Measurements from ENCODE around the gene NR1H2. TPM values are rescaled to one million over a fixed set of nuclear protein-coding genes. Genes with fewer than 3 reads are reported as not detected.

The NR1H2 gene
- total and polyA plus RNA-seq, 4 donors, result 30.4 to 58.1 (median 33.7) TPM

- no peak overlapping the region for H3K9ac ChIP-seq (ENCODE audit: low read depth in 1 of 2, low read length in 2 of 2)
- TF ChIP-seq NR2F2 (IDR thresholded peaks at IDR 0.05), result no peak
- TF ChIP-seq JUND (IDR thresholded peaks at IDR 0.05), result no peak
- no peak for TF ChIP-seq RAD21 (IDR thresholded peaks at IDR 0.05)
- no peak for TF ChIP-seq YY1 (IDR thresholded peaks at IDR 0.05)
- TF ChIP-seq TAF1 (conservative IDR thresholded peaks at IDR 0.05), result no peak
- TF ChIP-seq FOXA2 (IDR thresholded peaks at IDR 0.05), result no peak
- TF ChIP-seq FOXA1 (IDR thresholded peaks at IDR 0.05), result no peak
- no peak for TF ChIP-seq HNF4A (conservative IDR thresholded peaks at IDR 0.05)
- TF ChIP-seq, protein P1, sequence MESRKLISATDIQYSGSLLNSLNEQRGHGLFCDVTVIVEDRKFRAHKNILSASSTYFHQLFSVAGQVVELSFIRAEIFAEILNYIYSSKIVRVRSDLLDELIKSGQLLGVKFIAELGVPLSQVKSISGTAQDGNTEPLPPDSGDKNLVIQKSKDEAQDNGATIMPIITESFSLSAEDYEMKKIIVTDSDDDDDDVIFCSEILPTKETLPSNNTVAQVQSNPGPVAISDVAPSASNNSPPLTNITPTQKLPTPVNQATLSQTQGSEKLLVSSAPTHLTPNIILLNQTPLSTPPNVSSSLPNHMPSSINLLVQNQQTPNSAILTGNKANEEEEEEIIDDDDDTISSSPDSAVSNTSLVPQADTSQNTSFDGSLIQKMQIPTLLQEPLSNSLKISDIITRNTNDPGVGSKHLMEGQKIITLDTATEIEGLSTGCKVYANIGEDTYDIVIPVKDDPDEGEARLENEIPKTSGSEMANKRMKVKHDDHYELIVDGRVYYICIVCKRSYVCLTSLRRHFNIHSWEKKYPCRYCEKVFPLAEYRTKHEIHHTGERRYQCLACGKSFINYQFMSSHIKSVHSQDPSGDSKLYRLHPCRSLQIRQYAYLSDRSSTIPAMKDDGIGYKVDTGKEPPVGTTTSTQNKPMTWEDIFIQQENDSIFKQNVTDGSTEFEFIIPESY (IDR thresholded peaks at IDR 0.05), result no peak
- TF ChIP-seq, protein P2, sequence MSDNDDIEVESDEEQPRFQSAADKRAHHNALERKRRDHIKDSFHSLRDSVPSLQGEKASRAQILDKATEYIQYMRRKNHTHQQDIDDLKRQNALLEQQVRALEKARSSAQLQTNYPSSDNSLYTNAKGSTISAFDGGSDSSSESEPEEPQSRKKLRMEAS (IDR thresholded peaks at IDR 0.05), result no peak
- H3K9me3 ChIP-seq (ENCODE audit: control insufficient read depth in 4 of 4, low read length in 3 of 4), result no peaks in the 10 kb centered on the region
- WGBS, result 95% methylated on average over 9 of the region's 9 CpGs
- H3K4me3 ChIP-seq (ENCODE audit: low read depth in 1 of 3, low read length in 3 of 3), result no peak overlapping the region
- no peak overlapping the region for H3K27ac ChIP-seq (ENCODE audit: low read depth in 1 of 2, low read length in 2 of 2)
- H3K36me3 ChIP-seq (ENCODE audit: control insufficient read depth in 4 of 4, insufficient read depth in 3 of 4, low read depth in 1 of 4, low read length in 3 of 4), result peaks cover 0 to 1% (median 0%) of the 10 kb centered on the region in 4 donors
- no peak for DNase-seq (ENCODE audit: low spot score)
- H3K27me3 ChIP-seq (ENCODE audit: control insufficient read depth in 4 of 4, insufficient read depth in 4 of 4, low read length in 3 of 4), result no peaks in the 10 kb centered on the region
- no peaks in the 10 kb centered on the region for H3K4me1 ChIP-seq (ENCODE audit: control insufficient read depth in 4 of 4, insufficient read depth in 4 of 4, low read length in 3 of 4)
These were observed 17.8 kb downstream of the NR1H2 start for GRCh38 chr19:50394017-50394416.

DNA sequence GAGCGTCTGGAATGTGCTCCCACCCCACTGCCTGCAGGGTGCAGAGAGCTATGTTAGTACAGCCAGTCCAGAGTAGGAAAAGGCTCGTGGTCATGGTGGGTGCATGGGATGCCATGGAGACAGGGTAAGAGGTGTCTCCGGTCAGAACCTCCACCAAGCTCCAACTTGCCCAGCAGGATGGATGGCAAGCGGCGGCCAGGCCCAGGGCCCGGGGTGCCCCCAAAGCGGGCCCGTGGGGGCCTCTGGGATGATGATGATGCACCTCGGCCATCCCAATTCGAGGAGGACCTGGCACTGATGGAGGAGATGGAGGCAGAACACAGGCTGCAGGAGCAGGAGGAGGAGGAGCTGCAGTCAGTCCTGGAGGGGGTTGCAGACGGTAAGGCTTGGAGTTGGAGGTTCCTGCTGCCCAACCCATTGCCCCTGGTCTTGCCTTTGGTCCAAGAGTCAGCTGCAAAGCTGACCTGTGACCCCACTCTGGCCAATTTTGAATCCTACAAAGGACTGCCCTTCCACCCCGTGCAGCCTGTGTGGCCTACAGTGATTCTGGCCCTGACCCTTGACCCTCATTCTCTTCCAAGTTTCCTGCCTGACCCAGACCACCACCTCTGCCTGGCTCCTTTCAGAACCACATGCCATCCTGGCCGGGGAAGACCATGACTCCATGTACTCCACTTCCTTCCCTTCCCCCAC lies 22.6 kb downstream of the NR1H2 start:
- H3K27me3 ChIP-seq (ENCODE audit: control insufficient read depth in 4 of 4, insufficient read depth in 4 of 4, low read length in 3 of 4), result no peaks in the 10 kb centered on the region
- TF ChIP-seq, protein P2 (IDR thresholded peaks at IDR 0.05), result no peak
- TF ChIP-seq EGR1 (IDR thresholded peaks at IDR 0.05; ENCODE audit: low read depth in 2 of 2), result no peak
- TF ChIP-seq FOXA1 (IDR thresholded peaks at IDR 0.05), result no peak
- TF ChIP-seq NR2F2 (IDR thresholded peaks at IDR 0.05), result no peak
- no peak for TF ChIP-seq HNF4A (conservative IDR thresholded peaks at IDR 0.05)
- TF ChIP-seq TAF1 (conservative IDR thresholded peaks at IDR 0.05), result no peak
- TF ChIP-seq FOXA2 (IDR thresholded peaks at IDR 0.05), result no peak
- no peak for TF ChIP-seq SP1 (IDR thresholded peaks at IDR 0.05)
- TF ChIP-seq REST (IDR thresholded peaks at IDR 0.05), result no peak
- TF ChIP-seq, protein P3, sequence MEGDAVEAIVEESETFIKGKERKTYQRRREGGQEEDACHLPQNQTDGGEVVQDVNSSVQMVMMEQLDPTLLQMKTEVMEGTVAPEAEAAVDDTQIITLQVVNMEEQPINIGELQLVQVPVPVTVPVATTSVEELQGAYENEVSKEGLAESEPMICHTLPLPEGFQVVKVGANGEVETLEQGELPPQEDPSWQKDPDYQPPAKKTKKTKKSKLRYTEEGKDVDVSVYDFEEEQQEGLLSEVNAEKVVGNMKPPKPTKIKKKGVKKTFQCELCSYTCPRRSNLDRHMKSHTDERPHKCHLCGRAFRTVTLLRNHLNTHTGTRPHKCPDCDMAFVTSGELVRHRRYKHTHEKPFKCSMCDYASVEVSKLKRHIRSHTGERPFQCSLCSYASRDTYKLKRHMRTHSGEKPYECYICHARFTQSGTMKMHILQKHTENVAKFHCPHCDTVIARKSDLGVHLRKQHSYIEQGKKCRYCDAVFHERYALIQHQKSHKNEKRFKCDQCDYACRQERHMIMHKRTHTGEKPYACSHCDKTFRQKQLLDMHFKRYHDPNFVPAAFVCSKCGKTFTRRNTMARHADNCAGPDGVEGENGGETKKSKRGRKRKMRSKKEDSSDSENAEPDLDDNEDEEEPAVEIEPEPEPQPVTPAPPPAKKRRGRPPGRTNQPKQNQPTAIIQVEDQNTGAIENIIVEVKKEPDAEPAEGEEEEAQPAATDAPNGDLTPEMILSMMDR (IDR thresholded peaks at IDR 0.05; ENCODE audit: low read depth, low read length, missing input control), result no peak
- H3K36me3 ChIP-seq (ENCODE audit: control insufficient read depth in 4 of 4, insufficient read depth in 3 of 4, low read depth in 1 of 4, low read length in 3 of 4), result peaks cover 0 to 6% (median 2%) of the 10 kb centered on the region in 4 donors
- DNase-seq (ENCODE audit: low spot score), result no peak
- WGBS, result 90% methylated on average over 13 of the region's 13 CpGs
- no peak overlapping the region for H3K9ac ChIP-seq (ENCODE audit: low read depth in 1 of 2, low read length in 2 of 2)
- H3K4me1 ChIP-seq (ENCODE audit: control insufficient read depth in 4 of 4, insufficient read depth in 4 of 4, low read length in 3 of 4), result no peaks in the 10 kb centered on the region
- no peak overlapping the region for H3K27ac ChIP-seq (ENCODE audit: low read depth in 1 of 2, low read length in 2 of 2)
- no peak overlapping the region for H3K4me3 ChIP-seq (ENCODE audit: low read depth in 1 of 3, low read length in 3 of 3)
- H3K9me3 ChIP-seq (ENCODE audit: control insufficient read depth in 4 of 4, low read length in 3 of 4), result no peaks in the 10 kb centered on the region
